PC-9 (cell line): ENCODE measurements around the gene OR6K6.

Source experiments
- EZH2 ChIP-seq: fragments of 200-600 bp; sonication (generic); IDR thresholded peaks from 2 replicates; pipeline ENCODE4 v1.8.0; 2017; ENCODE audit warnings: antibody characterized with exemption, low read depth
- TF ChIP-seq, protein P1 (sequence below): fragments of 200-600 bp; sonication (generic); conservative IDR thresholded peaks from 2 replicates; pipeline ENCODE4 v1.6.1; 2017; ENCODE audit warnings: mixed run types, antibody characterized with exemption, mild to moderate bottlenecking, moderate library complexity

DNA sequence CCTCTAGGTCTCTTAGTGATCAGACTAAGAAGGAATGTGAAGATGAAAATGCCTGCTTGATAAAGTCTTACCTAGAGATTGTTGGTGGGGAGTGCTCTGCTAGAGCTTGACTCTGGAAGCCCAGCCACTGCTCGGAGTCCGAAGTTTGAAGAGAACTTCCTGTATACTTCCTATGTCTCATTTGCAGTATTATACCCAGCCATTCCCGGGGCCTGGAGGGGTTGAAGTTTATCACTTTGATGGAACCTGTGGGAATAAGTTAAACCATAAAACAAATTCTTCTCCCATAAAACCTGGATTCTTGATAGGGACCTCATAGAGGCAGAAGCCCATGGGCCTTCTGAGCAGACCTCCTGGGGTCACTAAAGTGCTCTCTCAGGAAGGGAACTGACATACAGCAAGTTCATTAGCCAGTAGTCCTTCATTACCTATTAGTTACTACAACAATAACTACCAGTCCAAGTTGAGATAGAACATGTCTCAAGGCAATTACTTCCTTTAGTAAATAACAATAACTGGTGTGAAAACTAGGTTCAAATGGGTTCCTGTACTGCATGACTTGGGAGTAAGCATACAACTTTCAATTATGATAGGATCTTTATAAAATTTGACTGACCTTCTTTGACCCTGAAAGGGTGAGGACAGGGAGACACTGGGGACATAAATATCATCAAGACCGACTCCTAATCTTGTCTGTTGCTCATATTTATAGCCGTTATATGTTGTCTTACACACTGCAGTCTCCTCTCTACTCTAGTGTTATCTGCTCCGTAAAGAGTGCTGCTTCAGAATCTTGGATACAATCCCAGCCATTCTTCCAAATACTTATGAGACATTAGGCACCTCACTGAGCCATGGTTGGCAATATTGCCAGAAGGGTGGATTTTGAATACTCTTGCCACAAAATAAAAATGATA, 17.7 kb downstream of the OR6K6 start, which contains the start of gene OR6N1:
- TF ChIP-seq, protein P1, sequence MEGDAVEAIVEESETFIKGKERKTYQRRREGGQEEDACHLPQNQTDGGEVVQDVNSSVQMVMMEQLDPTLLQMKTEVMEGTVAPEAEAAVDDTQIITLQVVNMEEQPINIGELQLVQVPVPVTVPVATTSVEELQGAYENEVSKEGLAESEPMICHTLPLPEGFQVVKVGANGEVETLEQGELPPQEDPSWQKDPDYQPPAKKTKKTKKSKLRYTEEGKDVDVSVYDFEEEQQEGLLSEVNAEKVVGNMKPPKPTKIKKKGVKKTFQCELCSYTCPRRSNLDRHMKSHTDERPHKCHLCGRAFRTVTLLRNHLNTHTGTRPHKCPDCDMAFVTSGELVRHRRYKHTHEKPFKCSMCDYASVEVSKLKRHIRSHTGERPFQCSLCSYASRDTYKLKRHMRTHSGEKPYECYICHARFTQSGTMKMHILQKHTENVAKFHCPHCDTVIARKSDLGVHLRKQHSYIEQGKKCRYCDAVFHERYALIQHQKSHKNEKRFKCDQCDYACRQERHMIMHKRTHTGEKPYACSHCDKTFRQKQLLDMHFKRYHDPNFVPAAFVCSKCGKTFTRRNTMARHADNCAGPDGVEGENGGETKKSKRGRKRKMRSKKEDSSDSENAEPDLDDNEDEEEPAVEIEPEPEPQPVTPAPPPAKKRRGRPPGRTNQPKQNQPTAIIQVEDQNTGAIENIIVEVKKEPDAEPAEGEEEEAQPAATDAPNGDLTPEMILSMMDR, result no peak
- no peak for TF ChIP-seq EZH2
